GM12878 (cell line): Measurements from ENCODE around the gene TPK1. TPM values are rescaled to one million over a fixed set of nuclear protein-coding genes. Genes with fewer than 3 reads are reported as not detected.

Experiments used
- ATAC-seq: fragments of 200-7000 bp; cut with Tn5 transposase; 3 replicates; pipeline ENCODE4 v1.9.1; 2020; ENCODE audit warnings: mild to moderate bottlenecking, moderate library complexity
- BruUV-seq: library from RNA; stranded (reverse); fragments of 400-500 nt; replicated peaks from 2 replicates; lab custom pipeline; 2021; lab: Mats Ljungman, UMichigan
- CTCF ChIA-PET: fragments of 300-600 bp; sonication (Branson Sonifier 250); formaldehyde crosslinking; extraction: SDS; loops from one replicate; lab custom pipeline; 2021; ENCODE audit warnings: inconsistent platforms; lab: Yijun Ruan, JAX
- POLR2A ChIA-PET: fragments of 350-600 bp; formaldehyde crosslinking; extraction: SDS; loops from one replicate; lab custom pipeline; 2021; ENCODE audit warnings: inconsistent platforms; lab: Charles Lee
- RAD21 ChIA-PET: fragments of 300-600 bp; sonication (Branson Sonifier 250); formaldehyde crosslinking; loops from one replicate; lab custom pipeline; 2023; ENCODE audit warnings: antibody characterized with exemption; ENCODE audit not compliant: unreplicated experiment; lab: Charles Lee
- SMC1A ChIA-PET: fragments of 300-600 bp; sonication (Branson Sonifier 250); formaldehyde crosslinking; loops from one replicate; lab custom pipeline; 2023; ENCODE audit not compliant: unreplicated experiment, uncharacterized antibody; lab: Charles Lee
- DNase-seq: peaks from one replicate; pipeline ENCODE4 v3.0.0-alpha.2; 2011; ENCODE audit warnings: low read depth, low spot score
- FAIRE-seq: peaks from 3 replicates; lab custom pipeline; 2011; peaks lifted over from hg19 to GRCh38; lab: Jason Lieb, UNC
- H2AFZ ChIP-seq: 2 replicates; pipeline ENCODE4 v1.6.0; 2011; ENCODE audit warnings: low read depth, low read length, control low read depth; ENCODE audit not compliant: control insufficient read depth
- H3K27ac ChIP-seq: 2 replicates; pipeline ENCODE4 v1.5.1; 2011; ENCODE audit warnings: control low read depth; ENCODE audit not compliant: control insufficient read depth, insufficient read depth
- H3K27me3 ChIP-seq, 2 experiments: replicated peaks in 1 of 2; 2 replicates each; pipeline versions ENCODE4 v1.6.0 to v1.6.1; 2011; ENCODE audit warnings: low read length in 1 of 2; ENCODE audit not compliant: control insufficient read depth in 2 of 2, insufficient read depth in 2 of 2
- H3K36me3 ChIP-seq, 2 experiments: 2 replicates each; pipeline ENCODE4 v1.5.1; 2011; ENCODE audit warnings: low read length in 1 of 2; ENCODE audit not compliant: control insufficient read depth in 2 of 2, insufficient read depth in 2 of 2
- H3K4me1 ChIP-seq: 2 replicates; pipeline ENCODE4 v1.6.1; 2011; ENCODE audit warnings: mild to moderate bottlenecking, low read length, moderate library complexity, mixed read lengths; ENCODE audit not compliant: control insufficient read depth, insufficient read depth
- H3K4me2 ChIP-seq: 2 replicates; pipeline ENCODE4 v1.6.0; 2011; ENCODE audit warnings: control low read depth; ENCODE audit not compliant: control insufficient read depth, insufficient read depth
- H3K4me3 ChIP-seq: fragments of 200-600 bp; sonication (generic); 2 replicates; pipeline ENCODE4 v1.5.1; 2016
- H3K79me2 ChIP-seq: 2 replicates; pipeline ENCODE4 v1.6.0; 2011; ENCODE audit warnings: low read length; ENCODE audit not compliant: control insufficient read depth, insufficient read depth
- H3K9ac ChIP-seq: 2 replicates; pipeline ENCODE4 v1.8.0; 2011; ENCODE audit warnings: low read length, control low read depth, mixed read lengths; ENCODE audit not compliant: control insufficient read depth, insufficient read depth
- H3K9me3 ChIP-seq: replicated peaks from 3 replicates; pipeline ENCODE4 v1.5.1; 2011; ENCODE audit warnings: mild to moderate bottlenecking, low read length; ENCODE audit not compliant: control insufficient read depth, insufficient read depth
- H4K20me1 ChIP-seq: 2 replicates; pipeline ENCODE4 v1.6.0; 2011; ENCODE audit not compliant: control insufficient read depth, insufficient read depth
- CHD4 ChIP-seq: fragments of 200-600 bp; sonication (generic); IDR thresholded peaks from 2 replicates; pipeline ENCODE4 v1.6.1; 2016; ENCODE audit warnings: mild to moderate bottlenecking
- CREB1 ChIP-seq: IDR thresholded peaks from 2 replicates; pipeline ENCODE4 v1.6.1; 2012; ENCODE audit warnings: low read depth, mild to moderate bottlenecking, inconsistent platforms
- DPF2 ChIP-seq: fragments of 450-650 bp; IDR thresholded peaks from 2 replicates; pipeline ENCODE4 v1.6.1; 2017; ENCODE audit warnings: mild to moderate bottlenecking
- EGR1 ChIP-seq, 2 experiments: IDR thresholded peaks; 1 replicate in 1 of 2; 2 replicates in 1 of 2; pipeline ENCODE4 v1.6.1; 2011 to 2012; ENCODE audit warnings: low read depth in 2 of 2, low read length in 2 of 2, borderline replicate concordance in 1 of 2, mild to moderate bottlenecking in 1 of 2, moderate library complexity in 1 of 2
- ETV6 ChIP-seq, 2 experiments: fragments of 450-650 bp in 1 of 2; IDR thresholded peaks in 1 of 2; conservative IDR thresholded peaks in 1 of 2; 2 replicates each; pipeline ENCODE4 v1.6.1; 2014; ENCODE audit warnings: antibody characterized with exemption in 1 of 2, borderline replicate concordance in 1 of 2, low read depth in 1 of 2, mild to moderate bottlenecking in 1 of 2, moderate library complexity in 1 of 2
- JUNB ChIP-seq: IDR thresholded peaks from 2 replicates; pipeline ENCODE4 v1.6.1; 2016; ENCODE audit warnings: antibody characterized with exemption, mild to moderate bottlenecking
- MAX ChIP-seq: IDR thresholded peaks from 2 replicates; pipeline ENCODE4 v1.6.1; 2012; ENCODE audit warnings: low read depth, low read length, improper control_type of control experiment
- NR2F1 ChIP-seq: fragments of 450-650 bp; conservative IDR thresholded peaks from 2 replicates; pipeline ENCODE4 v1.6.1; 2017; ENCODE audit warnings: mild to moderate bottlenecking
- SRF ChIP-seq, 2 experiments: IDR thresholded peaks; 2 replicates each; pipeline ENCODE4 v1.6.1; 2011; ENCODE audit warnings: low read depth in 2 of 2, low read length in 2 of 2, mild to moderate bottlenecking in 1 of 2, moderate library complexity in 1 of 2
- TAF1 ChIP-seq: IDR thresholded peaks from 2 replicates; pipeline ENCODE4 v1.6.1; 2011; ENCODE audit warnings: mild to moderate bottlenecking, low read depth, low read length, borderline replicate concordance
- USF1 ChIP-seq: IDR thresholded peaks from 2 replicates; pipeline ENCODE4 v1.6.1; 2011; ENCODE audit warnings: borderline replicate concordance, low read depth, mild to moderate bottlenecking, moderate library complexity, mixed read lengths, low read length; ENCODE audit not compliant: insufficient read depth; ENCODE audit errors: extremely low read length
- ZBTB33 ChIP-seq: fragments of 450-650 bp; IDR thresholded peaks from 2 replicates; pipeline ENCODE4 v1.6.1; 2017; ENCODE audit warnings: mild to moderate bottlenecking
- ZNF217 ChIP-seq: fragments of 450-650 bp; IDR thresholded peaks from 2 replicates; pipeline ENCODE4 v1.6.1; 2017; ENCODE audit warnings: antibody characterized with exemption, mild to moderate bottlenecking
- ZNF274 ChIP-seq: IDR thresholded peaks from one replicate; pipeline ENCODE4 v1.8.0; 2011; ENCODE audit not compliant: insufficient read length, insufficient read depth
- ZZZ3 ChIP-seq: IDR thresholded peaks from 2 replicates; pipeline ENCODE4 v1.6.1; 2011; ENCODE audit warnings: low read depth; ENCODE audit not compliant: control insufficient read depth, insufficient read length
- WGBS: methylation state at CpG from one replicate; pipeline ENCODE4 v1.1.6; 2016; ENCODE audit warnings: low lambda C conversion rate; ENCODE audit not compliant: insufficient replicate concordance, insufficient coverage; ENCODE audit errors: missing lambda C conversion rate; 5-methylcytosine and 5-hydroxymethylcytosine counted together
- in situ Hi-C: fragments of 300-500 bp; cut with MboI; formaldehyde crosslinking; loops from 9 replicates; pipeline ENCODE4 v1.14.3; 2018; ENCODE audit warnings: mixed read lengths
- intact Hi-C: fragments of 100-400 bp; cut with micrococcal nuclease; formaldehyde crosslinking; loops from one replicate; pipeline ENCODE4 v1.14.2; 2022; ENCODE audit not compliant: unreplicated experiment
- polyA plus RNA-seq, 11 experiments: library from polyadenylated mRNA; depleted of rRNA in 4 of 11; unstranded in 6 of 11; stranded (reverse) in 5 of 11; fragments of >200 nt; fragmentation: Nextera tagmentation in 4 of 11; fragmentation: Illumina TruSeq in 1 of 11; extraction: Ambion mirVana in 4 of 11; extraction: Trizol in 1 of 11; gene quantifications; 1 replicate in 1 of 11; 2 replicates in 10 of 11; pipeline versions ENCODE4 v1.2.1 to v1.2.3, GENCODE V29; 2011 to 2016; ENCODE audit warnings: inconsistent platforms in 2 of 11, missing spikeins in 2 of 11, low read depth in 1 of 11
- total RNA-seq, 4 experiments: library from RNA; depleted of rRNA in 3 of 4; stranded (reverse); fragments of >200 nt in 3 of 4; fragmentation: Illumina TruSeq in 1 of 4; extraction: Trizol in 1 of 4; gene quantifications; 2 replicates each; pipeline versions ENCODE4 v1.2.1 to v1.2.3, GENCODE V29; 2013 to 2021

The TPK1 gene
- total and polyA plus RNA-seq, 10 of the 15 experiments (the other 5 are each of a cell fraction or from before 2014, with no cell fraction given), result 7.1 to 19.0 (median 9.3) TPM

- no peaks in the 10 kb centered on the region for H3K27me3 ChIP-seq
- no peak overlapping the region for H3K4me3 ChIP-seq
- no peak for DNase-seq
- no peaks in the 10 kb centered on the region for H3K9me3 ChIP-seq
- in situ Hi-C loops (no loop called here), intact Hi-C loops (no loop called here)
- no peak overlapping the region for H3K27ac ChIP-seq
- CTCF ChIA-PET, result interaction anchor here (1.0 kb wide), 1 partner anchor 13 kb away, joined by 4 read pairs; no protein-coding TSS in a partner anchor
- ATAC-seq, result no peak
- H3K9ac ChIP-seq, result no peak overlapping the region
- 25% methylated on average over 4 of the region's 4 CpGs for WGBS
- no peak for FAIRE-seq
- no peak overlapping the region for H2AFZ ChIP-seq
- RAD21 ChIA-PET, result no interaction called here
- H3K4me2 ChIP-seq, result no peak overlapping the region
- no peaks in the 10 kb centered on the region for H3K79me2 ChIP-seq
- SMC1A ChIA-PET, result no interaction called here
- H3K4me1 ChIP-seq, result no peaks in the 10 kb centered on the region
- no peaks in the 10 kb centered on the region for H4K20me1 ChIP-seq
- no peaks in the 10 kb centered on the region for H3K36me3 ChIP-seq
- BruUV-seq, result no TSS peak
- POLR2A ChIA-PET, result no interaction called here
- TF ChIP-seq ETV6 (conservative IDR thresholded peaks at IDR 0.05 in 1 of 2, IDR thresholded peaks at IDR 0.05 in 1 of 2; ENCODE audit: borderline replicate concordance in 1 of 2, low read depth in 1 of 2), result no peak
- no peak for TF ChIP-seq ZBTB33
- TF ChIP-seq NR2F1, result no peak
- TF ChIP-seq CREB1, result no peak
- no peak for TF ChIP-seq MAX
- no peak for TF ChIP-seq DPF2
- no peak for TF ChIP-seq TAF1
- no peak for TF ChIP-seq USF1
- TF ChIP-seq ZZZ3, result no peak
- TF ChIP-seq ZNF274, result no peak
- no peak for TF ChIP-seq EGR1 (IDR thresholded peaks at IDR 0.05; ENCODE audit: borderline replicate concordance in 1 of 2, low read depth in 2 of 2, low read length in 2 of 2)
- no peak for TF ChIP-seq JUNB
- TF ChIP-seq SRF (IDR thresholded peaks at IDR 0.05; ENCODE audit: low read depth in 2 of 2, low read length in 2 of 2), result no peak
- no peak for TF ChIP-seq ZNF217
- TF ChIP-seq CHD4, result no peak
- TF ChIP-seq, all 136 proteins: peak for 0
Measured at GRCh38 chr7:144404946-144405345, 430.9 kb downstream of the TPK1 start.
